ENCODE measurements around the gene HAO2. TPM values are rescaled to one million over a fixed set of nuclear protein-coding genes. Genes with fewer than 3 reads are reported as not detected.

Gene HAO2
- total RNA-seq, 1 donor from 2014 or later = not detected

DNA sequence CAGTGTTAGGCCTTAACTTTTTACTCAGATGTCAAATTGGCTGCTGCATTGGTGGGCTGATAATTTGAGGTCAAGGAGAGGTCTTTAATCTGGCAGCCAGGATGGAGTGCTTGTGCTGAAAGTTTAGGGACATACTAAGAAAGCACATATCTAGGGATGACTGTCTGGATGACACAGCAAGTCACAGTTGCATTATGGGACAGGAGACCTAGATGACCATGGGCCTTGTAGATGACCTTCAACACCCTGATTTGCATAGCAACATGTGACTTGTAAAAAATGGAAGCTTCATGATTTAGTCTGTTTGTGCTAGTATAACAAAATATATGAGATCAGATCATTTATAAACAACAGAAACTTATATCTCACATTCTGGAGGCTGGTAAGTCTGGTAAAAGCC, 28.4 kb downstream of the HAO2 start:
- no peaks in the 10 kb centered on the region for H3K36me3 Mint-ChIP-seq (ENCODE audit: unreplicated experiment)
- DNase-seq (ENCODE audit: extremely low spot score, unreplicated experiment) = no peak
- no peak overlapping the region for H3K4me3 Mint-ChIP-seq (ENCODE audit: unreplicated experiment)
- H3K27ac Mint-ChIP-seq (ENCODE audit: unreplicated experiment) = no peak overlapping the region
- H3K27me3 Mint-ChIP-seq (ENCODE audit: unreplicated experiment) = no peaks in the 10 kb centered on the region
- TF ChIP-seq, protein P1, sequence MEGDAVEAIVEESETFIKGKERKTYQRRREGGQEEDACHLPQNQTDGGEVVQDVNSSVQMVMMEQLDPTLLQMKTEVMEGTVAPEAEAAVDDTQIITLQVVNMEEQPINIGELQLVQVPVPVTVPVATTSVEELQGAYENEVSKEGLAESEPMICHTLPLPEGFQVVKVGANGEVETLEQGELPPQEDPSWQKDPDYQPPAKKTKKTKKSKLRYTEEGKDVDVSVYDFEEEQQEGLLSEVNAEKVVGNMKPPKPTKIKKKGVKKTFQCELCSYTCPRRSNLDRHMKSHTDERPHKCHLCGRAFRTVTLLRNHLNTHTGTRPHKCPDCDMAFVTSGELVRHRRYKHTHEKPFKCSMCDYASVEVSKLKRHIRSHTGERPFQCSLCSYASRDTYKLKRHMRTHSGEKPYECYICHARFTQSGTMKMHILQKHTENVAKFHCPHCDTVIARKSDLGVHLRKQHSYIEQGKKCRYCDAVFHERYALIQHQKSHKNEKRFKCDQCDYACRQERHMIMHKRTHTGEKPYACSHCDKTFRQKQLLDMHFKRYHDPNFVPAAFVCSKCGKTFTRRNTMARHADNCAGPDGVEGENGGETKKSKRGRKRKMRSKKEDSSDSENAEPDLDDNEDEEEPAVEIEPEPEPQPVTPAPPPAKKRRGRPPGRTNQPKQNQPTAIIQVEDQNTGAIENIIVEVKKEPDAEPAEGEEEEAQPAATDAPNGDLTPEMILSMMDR (IDR thresholded peaks at IDR 0.05) = no peak
- H3K4me1 Mint-ChIP-seq (ENCODE audit: unreplicated experiment) = no peaks in the 10 kb centered on the region
- no peaks in the 10 kb centered on the region for H3K9me3 Mint-ChIP-seq (ENCODE audit: unreplicated experiment)

DNA sequence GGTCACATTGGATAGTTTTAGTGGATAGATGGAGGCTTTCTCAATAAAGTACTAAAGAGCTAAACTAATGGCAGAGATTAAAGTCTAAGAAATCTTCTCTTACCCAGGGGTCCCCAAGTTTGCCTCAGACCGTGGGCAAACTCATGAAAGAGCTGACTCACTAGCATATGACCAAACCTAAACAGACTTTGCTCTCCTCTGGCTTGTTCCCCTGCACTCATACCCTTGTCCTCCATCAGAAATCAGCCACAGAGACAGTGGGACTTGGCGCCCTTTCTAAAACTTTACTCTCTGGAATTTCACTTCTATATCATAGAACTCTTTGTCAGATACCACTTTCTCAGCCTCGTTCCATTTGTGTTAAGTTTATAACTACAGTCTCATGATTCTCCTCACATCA, 29.4 kb downstream of the HAO2 start:
- TF ChIP-seq, protein P1 (IDR thresholded peaks at IDR 0.05) = no peak
- DNase-seq (ENCODE audit: extremely low spot score, unreplicated experiment) = no peak
- no peak overlapping the region for H3K4me3 Mint-ChIP-seq (ENCODE audit: unreplicated experiment)
- no peaks in the 10 kb centered on the region for H3K27me3 Mint-ChIP-seq (ENCODE audit: unreplicated experiment)
- no peaks in the 10 kb centered on the region for H3K4me1 Mint-ChIP-seq (ENCODE audit: unreplicated experiment)
- no peaks in the 10 kb centered on the region for H3K9me3 Mint-ChIP-seq (ENCODE audit: unreplicated experiment)
- H3K27ac Mint-ChIP-seq (ENCODE audit: unreplicated experiment) = no peak overlapping the region
- H3K36me3 Mint-ChIP-seq (ENCODE audit: unreplicated experiment) = no peaks in the 10 kb centered on the region

DNA sequence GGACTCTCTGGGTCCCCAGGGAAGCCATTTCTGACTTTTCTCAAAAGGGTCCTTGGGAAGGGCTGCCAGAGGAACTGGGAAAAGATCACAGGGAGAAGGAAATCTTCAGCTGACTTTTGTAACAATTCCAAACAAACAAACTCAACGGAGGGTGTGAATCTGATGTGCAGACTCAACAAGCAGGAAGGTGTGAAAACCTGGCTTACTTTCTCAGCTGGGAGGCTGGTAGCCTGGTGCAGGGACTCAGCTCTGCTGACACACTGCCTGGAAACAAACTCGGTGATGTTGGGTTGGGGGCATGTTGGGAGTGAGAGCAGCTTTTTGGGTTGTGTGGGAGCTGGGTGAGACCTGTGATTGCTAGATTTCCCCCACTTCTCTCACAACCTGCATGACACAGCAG, 36.2 kb downstream of the HAO2 start:
- TF ChIP-seq, protein P1 (IDR thresholded peaks at IDR 0.05) = no peak
- H3K27me3 Mint-ChIP-seq (ENCODE audit: unreplicated experiment) = no peaks in the 10 kb centered on the region
- no peak for DNase-seq (ENCODE audit: extremely low spot score, unreplicated experiment)
- no peaks in the 10 kb centered on the region for H3K36me3 Mint-ChIP-seq (ENCODE audit: unreplicated experiment)
- no peaks in the 10 kb centered on the region for H3K4me1 Mint-ChIP-seq (ENCODE audit: unreplicated experiment)
- H3K9me3 Mint-ChIP-seq (ENCODE audit: unreplicated experiment) = peaks cover 9% of the 10 kb centered on the region
- no peak overlapping the region for H3K27ac Mint-ChIP-seq (ENCODE audit: unreplicated experiment)
- no peak overlapping the region for H3K4me3 Mint-ChIP-seq (ENCODE audit: unreplicated experiment)

DNA sequence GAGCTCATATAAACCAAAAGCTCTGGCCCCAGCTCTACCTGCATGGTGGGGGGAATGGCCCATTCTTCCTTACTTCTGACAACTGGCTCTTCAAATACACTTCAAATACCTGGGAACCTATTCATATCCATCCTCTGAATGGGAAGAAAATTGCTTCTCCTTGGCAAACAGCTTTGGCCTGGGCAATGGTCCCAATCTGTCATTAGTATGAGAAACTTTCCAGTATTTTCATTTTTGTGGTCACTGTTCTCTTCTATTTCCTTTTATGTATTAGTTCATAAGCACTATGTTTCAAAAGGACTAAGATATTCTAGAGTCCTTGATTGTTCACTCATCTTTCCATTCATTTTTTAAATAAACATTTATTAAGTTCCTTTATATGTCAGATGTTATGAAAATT, 41.1 kb downstream of the HAO2 start:
- H3K4me3 Mint-ChIP-seq (ENCODE audit: unreplicated experiment) = no peak overlapping the region
- H3K27me3 Mint-ChIP-seq (ENCODE audit: unreplicated experiment) = no peaks in the 10 kb centered on the region
- TF ChIP-seq, protein P1 (IDR thresholded peaks at IDR 0.05) = no peak
- no peaks in the 10 kb centered on the region for H3K4me1 Mint-ChIP-seq (ENCODE audit: unreplicated experiment)
- no peaks in the 10 kb centered on the region for H3K36me3 Mint-ChIP-seq (ENCODE audit: unreplicated experiment)
- DNase-seq (ENCODE audit: extremely low spot score, unreplicated experiment) = no peak
- H3K27ac Mint-ChIP-seq (ENCODE audit: unreplicated experiment) = no peak overlapping the region
- peaks cover 9% of the 10 kb centered on the region for H3K9me3 Mint-ChIP-seq (ENCODE audit: unreplicated experiment)

DNA sequence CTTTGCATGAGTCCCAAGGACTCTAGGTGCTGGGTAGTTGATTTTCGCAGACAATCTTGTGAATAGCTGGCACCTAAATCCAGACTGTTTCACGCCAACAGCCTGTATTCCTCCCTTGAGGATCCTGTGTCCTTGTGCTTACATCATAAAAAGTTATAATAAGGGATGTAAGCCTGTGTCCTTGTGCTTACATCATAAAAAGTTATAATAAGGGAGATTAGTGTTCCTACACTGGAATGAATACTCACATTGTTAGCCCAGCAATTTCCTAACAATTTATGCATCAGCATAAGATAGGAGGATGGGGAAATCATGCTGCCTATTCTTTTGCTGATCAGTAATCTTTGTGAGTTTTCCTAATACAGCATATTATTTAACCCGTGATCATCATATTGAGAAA, 42.4 kb downstream of the HAO2 start:
- no peaks in the 10 kb centered on the region for H3K27me3 Mint-ChIP-seq (ENCODE audit: unreplicated experiment)
- no peak for DNase-seq (ENCODE audit: extremely low spot score, unreplicated experiment)
- H3K9me3 Mint-ChIP-seq (ENCODE audit: unreplicated experiment) = peaks cover 6% of the 10 kb centered on the region
- H3K36me3 Mint-ChIP-seq (ENCODE audit: unreplicated experiment) = no peaks in the 10 kb centered on the region
- no peak overlapping the region for H3K4me3 Mint-ChIP-seq (ENCODE audit: unreplicated experiment)
- no peak overlapping the region for H3K27ac Mint-ChIP-seq (ENCODE audit: unreplicated experiment)
- no peaks in the 10 kb centered on the region for H3K4me1 Mint-ChIP-seq (ENCODE audit: unreplicated experiment)
- TF ChIP-seq, protein P1 (IDR thresholded peaks at IDR 0.05) = no peak

All from osteocyte (in vitro differentiated cells).